Activated CD4-positive, alpha-beta T cell treated with anti-CD3 and anti-CD28 coated beads for 36 hours (primary cell): ENCODE data around the gene CCDC106. TPM values are rescaled to one million over a fixed set of nuclear protein-coding genes. Genes with fewer than 3 reads are reported as not detected.

Source experiments
- ATAC-seq: fragments of 200-7000 bp; cut with Tn5 transposase; one replicate; pipeline ENCODE4 v1.10.0; 2021; ENCODE audit warnings: mild to moderate bottlenecking, moderate library complexity
- CTCF ChIA-PET: fragments of 350-600 bp; sonication (Branson Sonifier 250); formaldehyde crosslinking; loops from one replicate; lab custom pipeline; 2021; ENCODE audit warnings: antibody characterized with exemption; lab: Charles Lee
- POLR2A ChIA-PET: fragments of 350-600 bp; sonication (Branson Sonifier 250); formaldehyde crosslinking; loops from one replicate; lab custom pipeline; 2021; ENCODE audit warnings: antibody characterized with exemption, inconsistent platforms; lab: Charles Lee
- DNase-seq: peaks from one replicate; pipeline ENCODE4 v3.0.0-alpha.2; 2020
- H3K27ac Mint-ChIP-seq: one replicate; pipeline ENCODE4 v1.8.0; 2021; ENCODE audit warnings: mixed read lengths
- H3K27me3 Mint-ChIP-seq: one replicate; pipeline ENCODE4 v1.8.0; 2021; ENCODE audit warnings: mixed read lengths
- H3K36me3 Mint-ChIP-seq: one replicate; pipeline ENCODE4 v1.8.0; 2021; ENCODE audit warnings: low read depth, mixed read lengths
- H3K4me1 Mint-ChIP-seq: one replicate; pipeline ENCODE4 v1.8.0; 2021; ENCODE audit warnings: mixed read lengths
- H3K4me3 Mint-ChIP-seq: one replicate; pipeline ENCODE4 v1.8.0; 2021; ENCODE audit warnings: mild to moderate bottlenecking, moderate library complexity, mixed read lengths
- H3K9me3 Mint-ChIP-seq: one replicate; pipeline ENCODE4 v1.8.0; 2021; ENCODE audit warnings: low read depth, mixed read lengths
- intact Hi-C, 2 experiments: fragments of 100-400 bp; cut with DNase I in 1 of 2; cut with micrococcal nuclease in 1 of 2; formaldehyde crosslinking; loops; one replicate each; pipeline versions ENCODE4 v1.14.2 to v1.15.1; 2022 to 2024; cut with DNase I, micrococcal nuclease
- total RNA-seq, 2 experiments: library from RNA; stranded (reverse); gene quantifications; one replicate each; pipeline ENCODE4 v1.2.3, GENCODE V29; 2021

The CCDC106 gene
- total RNA-seq, 2 experiments from 2014 or later, result 6.2 to 6.3 TPM

DNA sequence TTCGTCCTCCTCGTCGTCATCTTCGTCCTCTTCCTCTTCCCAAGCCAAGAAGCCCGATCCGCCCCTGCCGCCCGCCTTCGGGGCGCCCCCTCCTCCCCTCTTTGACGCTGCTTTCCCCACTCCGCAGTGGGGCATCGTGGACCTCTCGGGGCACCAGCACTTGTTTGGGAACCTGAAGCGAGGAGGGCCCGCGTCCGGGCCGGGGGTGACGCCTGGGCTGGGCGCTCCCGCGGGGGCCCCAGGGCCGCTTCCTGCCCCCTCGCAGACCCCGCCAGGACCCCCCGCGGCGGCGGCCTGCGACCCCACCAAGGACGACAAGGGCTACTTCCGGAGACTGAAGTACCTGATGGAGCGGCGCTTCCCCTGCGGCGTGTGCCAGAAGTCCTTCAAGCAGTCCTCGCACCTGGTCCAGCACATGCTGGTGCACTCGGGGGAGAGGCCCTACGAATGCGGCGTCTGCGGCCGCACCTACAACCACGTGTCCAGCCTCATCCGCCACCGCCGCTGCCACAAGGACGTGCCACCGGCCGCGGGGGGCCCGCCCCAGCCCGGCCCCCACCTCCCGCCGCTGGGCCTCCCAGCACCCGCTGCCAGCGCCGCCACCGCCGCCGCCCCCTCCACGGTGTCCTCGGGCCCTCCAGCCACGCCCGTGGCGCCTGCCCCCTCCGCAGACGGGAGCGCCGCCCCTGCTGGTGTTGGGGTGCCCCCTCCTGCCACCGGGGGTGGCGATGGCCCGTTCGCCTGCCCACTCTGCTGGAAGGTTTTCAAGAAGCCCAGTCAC lies 33.9 kb upstream of the CCDC106 start:
- ChIA-PET POLR2A (no interaction called here), CTCF (no interaction called here)
- peaks cover 31% of the 10 kb centered on the region for H3K36me3 Mint-ChIP-seq
- no peak for ATAC-seq
- no peaks in the 10 kb centered on the region for H3K9me3 Mint-ChIP-seq
- DNase-seq, result no peak
- H3K27ac Mint-ChIP-seq, result no peak overlapping the region
- intact Hi-C loops, result no loop called here
- no peak overlapping the region for H3K4me3 Mint-ChIP-seq
- no peaks in the 10 kb centered on the region for H3K27me3 Mint-ChIP-seq
- peaks cover 17% of the 10 kb centered on the region for H3K4me1 Mint-ChIP-seq

- Mint-ChIP-seq H3K27ac (no peak overlapping the region), H3K4me3 (no peak overlapping the region), H3K4me1 (peaks cover 17% of the 10 kb centered on the region), H3K36me3 (peaks cover 28% of the 10 kb centered on the region), H3K9me3 (no peaks in the 10 kb centered on the region), H3K27me3 (no peaks in the 10 kb centered on the region)
- CTCF ChIA-PET, result no interaction called here
- DNase-seq, result no peak
- intact Hi-C loops, result no loop called here
- POLR2A ChIA-PET, result no interaction called here
- ATAC-seq, result no peak
These were observed 33.1 kb upstream of the CCDC106 start for GRCh38 chr19:55614711-55615542.

DNA sequence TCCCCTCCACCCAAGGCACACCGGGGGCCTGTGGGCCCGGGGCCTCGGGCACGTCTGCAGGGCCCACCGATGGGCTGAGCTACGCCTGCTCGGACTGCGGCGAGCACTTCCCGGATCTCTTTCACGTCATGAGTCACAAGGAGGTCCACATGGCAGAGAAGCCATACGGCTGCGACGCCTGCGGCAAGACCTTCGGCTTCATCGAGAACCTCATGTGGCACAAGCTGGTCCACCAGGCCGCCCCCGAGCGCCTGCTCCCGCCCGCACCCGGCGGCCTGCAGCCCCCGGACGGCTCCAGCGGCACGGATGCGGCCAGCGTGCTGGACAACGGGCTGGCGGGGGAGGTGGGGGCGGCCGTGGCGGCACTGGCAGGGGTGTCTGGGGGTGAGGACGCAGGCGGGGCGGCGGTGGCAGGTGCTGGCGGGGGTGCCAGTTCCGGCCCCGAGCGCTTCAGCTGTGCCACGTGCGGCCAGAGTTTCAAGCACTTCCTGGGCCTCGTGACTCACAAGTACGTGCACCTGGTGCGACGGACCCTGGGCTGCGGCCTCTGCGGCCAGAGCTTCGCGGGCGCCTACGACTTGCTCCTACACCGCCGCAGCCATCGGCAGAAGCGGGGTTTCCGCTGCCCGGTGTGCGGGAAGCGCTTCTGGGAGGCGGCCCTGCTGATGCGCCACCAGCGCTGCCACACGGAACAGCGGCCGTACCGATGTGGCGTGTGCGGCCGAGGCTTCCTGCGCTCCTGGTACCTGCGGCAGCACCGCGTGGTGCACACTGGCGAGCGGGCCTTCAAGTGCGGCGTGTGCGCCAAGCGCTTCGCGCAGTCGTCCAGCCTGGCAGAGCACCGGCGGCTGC lies 32.2 kb upstream of the CCDC106 start:
- CTCF ChIA-PET, result no interaction called here

DNA sequence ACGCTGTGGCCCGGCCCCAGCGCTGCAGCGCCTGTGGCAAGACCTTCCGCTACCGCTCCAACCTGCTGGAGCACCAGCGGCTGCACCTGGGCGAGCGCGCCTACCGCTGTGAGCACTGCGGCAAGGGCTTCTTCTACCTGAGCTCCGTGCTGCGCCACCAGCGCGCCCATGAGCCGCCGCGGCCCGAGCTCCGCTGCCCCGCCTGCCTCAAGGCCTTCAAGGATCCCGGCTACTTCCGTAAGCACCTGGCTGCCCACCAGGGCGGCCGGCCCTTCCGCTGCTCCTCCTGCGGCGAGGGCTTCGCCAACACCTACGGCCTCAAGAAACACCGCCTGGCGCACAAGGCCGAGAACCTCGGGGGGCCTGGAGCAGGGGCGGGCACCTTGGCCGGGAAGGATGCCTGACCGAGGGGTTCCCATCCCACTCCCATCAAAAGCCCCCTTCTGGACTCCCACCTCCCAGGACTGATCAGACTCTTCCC lies 31.6 kb upstream of the CCDC106 start:
- Mint-ChIP-seq H3K27ac (no peak overlapping the region), H3K36me3 (peaks cover 32% of the 10 kb centered on the region), H3K27me3 (no peaks in the 10 kb centered on the region), H3K9me3 (no peaks in the 10 kb centered on the region), H3K4me3 (no peak overlapping the region), H3K4me1 (peaks cover 27% of the 10 kb centered on the region)
- ChIA-PET POLR2A (no interaction called here), CTCF (no interaction called here)
- ATAC-seq, result no peak
- intact Hi-C loops, result no loop called here
- DNase-seq, result no peak

More for the DNA sequence above, 32.2 kb upstream of the CCDC106 start:
- POLR2A ChIA-PET, result no interaction called here
- H3K4me3 Mint-ChIP-seq, result no peak overlapping the region
- ATAC-seq (no peak), DNase-seq (no peak)
- intact Hi-C loops, result no loop called here
- H3K9me3 Mint-ChIP-seq, result no peaks in the 10 kb centered on the region
- no peaks in the 10 kb centered on the region for H3K27me3 Mint-ChIP-seq
- peaks cover 32% of the 10 kb centered on the region for H3K36me3 Mint-ChIP-seq
- H3K4me1 Mint-ChIP-seq, result peaks cover 21% of the 10 kb centered on the region
- no peak overlapping the region for H3K27ac Mint-ChIP-seq

- Mint-ChIP-seq H3K4me3 (no peak overlapping the region), H3K27ac (peak overlapping the region; percentile 51), H3K36me3 (peaks cover 32% of the 10 kb centered on the region), H3K4me1 (peaks cover 22% of the 10 kb centered on the region), H3K9me3 (no peaks in the 10 kb centered on the region), H3K27me3 (no peaks in the 10 kb centered on the region)
- ChIA-PET CTCF (interaction anchor here (1.2 kb wide), 1 partner anchor 11 kb away, joined by 8 read pairs; no protein-coding TSS in a partner anchor), POLR2A (interaction anchor here (0.6 kb wide), 1 partner anchor 18 kb away, joined by 3 read pairs; the partner anchor contains the start of gene ZNF524)
- intact Hi-C loops, result no loop called here
- DNase-seq (no peak), ATAC-seq (no peak)
These were observed 30.6 kb upstream of the CCDC106 start for GRCh38 chr19:55617426-55617825.

GRCh38 chr19:55618426-55618825 lies 29.6 kb upstream of the CCDC106 start:
- DNase-seq, result no peak
- peaks cover 24% of the 10 kb centered on the region for H3K4me1 Mint-ChIP-seq
- POLR2A ChIA-PET, result no interaction called here
- intact Hi-C loops, result no loop called here
- no peaks in the 10 kb centered on the region for H3K27me3 Mint-ChIP-seq
- H3K27ac Mint-ChIP-seq, result no peak overlapping the region
- H3K36me3 Mint-ChIP-seq, result peaks cover 24% of the 10 kb centered on the region
- H3K4me3 Mint-ChIP-seq, result no peak overlapping the region
- CTCF ChIA-PET, result interaction anchor here (0.9 kb wide), 1 partner anchor 14 kb away, joined by 3 read pairs; no protein-coding TSS in a partner anchor
- no peak for ATAC-seq
- H3K9me3 Mint-ChIP-seq, result no peaks in the 10 kb centered on the region

GRCh38 chr19:55619286-55619685 lies 28.7 kb upstream of the CCDC106 start:
- H3K4me1 Mint-ChIP-seq, result peaks cover 31% of the 10 kb centered on the region
- H3K27me3 Mint-ChIP-seq, result no peaks in the 10 kb centered on the region
- no peaks in the 10 kb centered on the region for H3K9me3 Mint-ChIP-seq
- intact Hi-C loops, result no loop called here
- DNase-seq, result no peak
- ChIA-PET CTCF (interaction anchor here (2.4 kb wide), 1 partner anchor 13 kb away, joined by 18 read pairs; the partner anchor contains the start of gene ZNF865), POLR2A (no interaction called here)
- H3K36me3 Mint-ChIP-seq, result peaks cover 26% of the 10 kb centered on the region
- no peak overlapping the region for H3K27ac Mint-ChIP-seq
- ATAC-seq, result no peak
- no peak overlapping the region for H3K4me3 Mint-ChIP-seq

DNA sequence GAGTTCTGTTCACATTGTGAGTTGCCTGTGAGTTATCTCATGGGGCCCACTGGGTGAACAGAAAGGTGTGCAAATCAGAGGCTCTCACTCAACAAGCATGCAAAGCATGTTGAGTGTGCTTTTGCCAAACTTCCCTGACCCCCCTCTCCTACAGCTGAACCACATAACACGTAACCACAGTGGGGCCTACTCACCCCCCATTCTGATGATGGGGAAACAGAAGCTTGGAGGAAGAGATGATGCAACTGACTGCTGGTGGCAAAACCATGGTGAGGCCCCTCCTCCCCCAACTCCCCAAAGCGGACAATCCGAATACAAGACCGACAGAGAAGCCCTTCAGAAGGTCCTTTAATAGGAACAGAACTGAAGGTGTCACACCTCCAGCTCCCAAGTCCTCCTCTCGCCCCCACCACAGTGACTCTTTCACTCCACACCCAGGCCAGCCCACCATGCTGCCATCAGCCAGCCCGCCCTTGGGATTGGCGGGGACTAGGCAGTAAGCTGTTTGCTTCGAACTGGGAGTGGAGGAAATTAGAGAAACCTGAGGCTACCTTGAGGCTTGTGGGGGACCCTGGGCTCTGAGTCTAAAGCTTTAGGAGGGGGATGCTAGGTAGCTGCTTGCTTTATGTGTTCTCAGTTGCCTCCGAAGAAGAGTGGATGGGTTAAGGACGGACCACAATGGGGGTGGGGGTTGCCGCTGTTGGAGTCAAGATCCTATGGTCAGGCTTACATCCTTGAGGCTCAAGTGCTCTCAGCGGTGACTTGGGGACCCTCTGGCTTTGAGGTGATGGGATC lies 27.4 kb upstream of the CCDC106 start:
- POLR2A ChIA-PET, result interaction anchor here (1.0 kb wide), 1 partner anchor 14 kb away, joined by 4 read pairs; no protein-coding TSS in a partner anchor
- H3K4me1 Mint-ChIP-seq, result peaks cover 39% of the 10 kb centered on the region

DNA sequence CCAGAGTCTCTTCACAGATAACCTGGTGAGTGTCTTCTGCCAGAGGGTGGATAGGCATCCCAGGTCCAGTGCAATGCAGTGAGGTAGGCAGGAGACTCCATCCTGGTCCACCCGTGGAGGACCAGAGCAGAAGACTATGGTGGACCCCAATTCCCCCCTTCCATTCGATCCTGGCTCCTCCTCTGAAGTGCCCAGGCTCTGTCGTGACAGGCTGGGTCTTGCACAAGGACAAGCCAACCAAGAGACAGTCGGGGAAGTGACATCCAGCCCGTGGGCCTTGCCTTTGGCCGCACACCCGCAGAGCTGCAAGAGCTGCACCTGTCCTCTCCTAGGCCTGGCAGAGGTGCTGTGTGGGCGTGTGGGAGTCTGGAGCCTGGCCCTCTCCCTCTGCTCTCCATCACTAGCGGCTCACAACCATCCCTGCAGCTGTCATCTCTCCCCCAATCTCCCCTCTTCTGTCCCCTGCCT lies 26.8 kb upstream of the CCDC106 start:
- no peak for DNase-seq
- Mint-ChIP-seq H3K4me3 (no peak overlapping the region), H3K27ac (no peak overlapping the region), H3K27me3 (no peaks in the 10 kb centered on the region), H3K4me1 (peaks cover 45% of the 10 kb centered on the region), H3K9me3 (no peaks in the 10 kb centered on the region), H3K36me3 (peaks cover 26% of the 10 kb centered on the region)
- no peak for ATAC-seq
- POLR2A ChIA-PET, result interaction anchor here (1.0 kb wide), 1 partner anchor 15 kb away, joined by 4 read pairs; no protein-coding TSS in a partner anchor
- CTCF ChIA-PET, result interaction anchor here (0.8 to 2.4 kb wide), 3 partner anchors 15 to 501 kb away, joined by 3 to 18 read pairs (median 3); partner anchors contain the start of gene ZNF865
- intact Hi-C loops, result loop anchor here in 1 of 2 experiments (2.0 kb wide), 1 partner anchor 14 kb away; no protein-coding TSS in a partner anchor

More for the DNA sequence above, 27.4 kb upstream of the CCDC106 start:
- no peak overlapping the region for H3K4me3 Mint-ChIP-seq
- ATAC-seq, result peak; percentile 7
- H3K9me3 Mint-ChIP-seq, result no peaks in the 10 kb centered on the region
- H3K36me3 Mint-ChIP-seq, result peaks cover 26% of the 10 kb centered on the region
- intact Hi-C loops, result loop anchor here in 1 of 2 experiments (2.0 kb wide), 1 partner anchor 14 kb away; no protein-coding TSS in a partner anchor
- no peaks in the 10 kb centered on the region for H3K27me3 Mint-ChIP-seq
- peak overlapping the region; percentile 69 for H3K27ac Mint-ChIP-seq
- CTCF ChIA-PET, result interaction anchor here (0.8 to 2.4 kb wide), 5 partner anchors 12 to 502 kb away, joined by 3 to 18 read pairs (median 3); partner anchors contain the start of gene ZNF865
- DNase-seq, result peak; percentile 55
